K562 (cell line): ENCODE results near the gene PNMT.

ENCODE experiments used
- ATF3 ChIP-seq, 2 experiments: fragments of 450-650 bp in 1 of 2; sonication (generic) in 1 of 2; formaldehyde crosslinking in 1 of 2; IDR thresholded peaks in 1 of 2; conservative IDR thresholded peaks in 1 of 2; 2 replicates each; pipeline versions ENCODE4 v1.6.1 to v1.8.1; 2016 to 2023; ENCODE audit warnings: mild to moderate bottlenecking in 2 of 2, moderate library complexity in 2 of 2, inconsistent platforms in 1 of 2, missing genetic modification reagents in 1 of 2
- CHD1 ChIP-seq: fragments of 200-600 bp; sonication (generic); IDR thresholded peaks from one replicate; pipeline ENCODE4 v1.6.1; 2012; ENCODE audit warnings: mild to moderate bottlenecking, moderate library complexity, low read length, inconsistent platforms
- CHD2 ChIP-seq: IDR thresholded peaks from 2 replicates; pipeline ENCODE4 v1.6.1; 2011; ENCODE audit warnings: low read depth, low read length
- ELF4 ChIP-seq: fragments of 450-650 bp; formaldehyde crosslinking; IDR thresholded peaks from 2 replicates; pipeline ENCODE4 v1.4.0; 2022; ENCODE audit warnings: missing genetic modification characterization
- EWSR1 ChIP-seq: fragments of 450-650 bp; IDR thresholded peaks from 2 replicates; pipeline ENCODE4 v1.6.1; 2018; ENCODE audit warnings: borderline replicate concordance, mild to moderate bottlenecking, low read depth, moderate library complexity; ENCODE audit not compliant: partially characterized antibody
- HDAC1 ChIP-seq, 2 experiments: fragments of 450-650 bp; IDR thresholded peaks; 2 replicates each; pipeline ENCODE4 v1.6.1; 2016 to 2017; ENCODE audit warnings: inconsistent platforms in 1 of 2, mild to moderate bottlenecking in 1 of 2, moderate library complexity in 1 of 2
- HLTF ChIP-seq: fragments of 450-650 bp; IDR thresholded peaks from 2 replicates; pipeline ENCODE4 v1.6.1; 2016
- JUNB ChIP-seq: fragments of 450-650 bp; formaldehyde crosslinking; conservative IDR thresholded peaks from 2 replicates; pipeline ENCODE4 v1.4.0; 2020; ENCODE audit warnings: mild to moderate bottlenecking
- MNT ChIP-seq, 2 experiments: fragments of 450-650 bp; conservative IDR thresholded peaks; 2 replicates each; pipeline ENCODE4 v1.6.1; 2017; ENCODE audit warnings: mild to moderate bottlenecking in 2 of 2, moderate library complexity in 2 of 2
- POLR2A ChIP-seq: fragments of 450-650 bp; conservative IDR thresholded peaks from 2 replicates; pipeline ENCODE4 v1.6.1; 2016
- POLR2AphosphoS5 ChIP-seq: IDR thresholded peaks from 2 replicates; pipeline ENCODE4 v1.6.1; 2011; ENCODE audit warnings: mild to moderate bottlenecking, low read depth, low read length, moderate library complexity; ENCODE audit not compliant: control insufficient read depth, insufficient read depth
- RFX5 ChIP-seq: IDR thresholded peaks from 2 replicates; pipeline ENCODE4 v1.6.1; 2011; ENCODE audit warnings: low read depth, mild to moderate bottlenecking, improper control_type of control experiment, low read length
- TF ChIP-seq, protein P1 (sequence below): fragments of 450-650 bp; IDR thresholded peaks from 2 replicates; pipeline ENCODE4 v1.7.1; 2018; ENCODE audit warnings: mild to moderate bottlenecking, low read depth; ENCODE audit not compliant: partially characterized antibody
- TF ChIP-seq, protein P2 (sequence below), 3 experiments: fragments of 200-800 bp in 1 of 3; sonication (Bioruptor generic) in 1 of 3; sonication (generic) in 1 of 3; formaldehyde crosslinking in 1 of 3; IDR thresholded peaks; 2 replicates each; pipeline versions ENCODE4 v1.6.1 to v1.8.0; 2016 to 2022; ENCODE audit warnings: mild to moderate bottlenecking in 2 of 3, missing compliant biosample characterization in 2 of 3, missing genetic modification characterization in 2 of 3, missing genetic modification reagents in 1 of 3

GRCh38 chr17:39677072-39677471 lies 8.8 kb downstream of the PNMT start:
- TF ChIP-seq POLR2AphosphoS5 = no peak
- TF ChIP-seq EWSR1 = no peak
- TF ChIP-seq, protein P1, sequence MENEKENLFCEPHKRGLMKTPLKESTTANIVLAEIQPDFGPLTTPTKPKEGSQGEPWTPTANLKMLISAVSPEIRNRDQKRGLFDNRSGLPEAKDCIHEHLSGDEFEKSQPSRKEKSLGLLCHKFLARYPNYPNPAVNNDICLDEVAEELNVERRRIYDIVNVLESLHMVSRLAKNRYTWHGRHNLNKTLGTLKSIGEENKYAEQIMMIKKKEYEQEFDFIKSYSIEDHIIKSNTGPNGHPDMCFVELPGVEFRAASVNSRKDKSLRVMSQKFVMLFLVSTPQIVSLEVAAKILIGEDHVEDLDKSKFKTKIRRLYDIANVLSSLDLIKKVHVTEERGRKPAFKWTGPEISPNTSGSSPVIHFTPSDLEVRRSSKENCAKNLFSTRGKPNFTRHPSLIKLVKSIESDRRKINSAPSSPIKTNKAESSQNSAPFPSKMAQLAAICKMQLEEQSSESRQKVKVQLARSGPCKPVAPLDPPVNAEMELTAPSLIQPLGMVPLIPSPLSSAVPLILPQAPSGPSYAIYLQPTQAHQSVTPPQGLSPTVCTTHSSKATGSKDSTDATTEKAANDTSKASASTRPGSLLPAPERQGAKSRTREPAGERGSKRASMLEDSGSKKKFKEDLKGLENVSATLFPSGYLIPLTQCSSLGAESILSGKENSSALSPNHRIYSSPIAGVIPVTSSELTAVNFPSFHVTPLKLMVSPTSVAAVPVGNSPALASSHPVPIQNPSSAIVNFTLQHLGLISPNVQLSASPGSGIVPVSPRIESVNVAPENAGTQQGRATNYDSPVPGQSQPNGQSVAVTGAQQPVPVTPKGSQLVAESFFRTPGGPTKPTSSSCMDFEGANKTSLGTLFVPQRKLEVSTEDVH = no peak
- TF ChIP-seq HLTF = no peak
- TF ChIP-seq JUNB = no peak
- no peak for TF ChIP-seq HDAC1 (IDR thresholded peaks at IDR 0.05)
- no peak for TF ChIP-seq POLR2A
- no peak for TF ChIP-seq ELF4 (CRISPR knock-in tag)
- no peak for TF ChIP-seq CHD1
- TF ChIP-seq MNT (conservative IDR thresholded peaks at IDR 0.05) = no peak
- no peak for TF ChIP-seq RFX5
- TF ChIP-seq CHD2 = no peak
- TF ChIP-seq, protein P2, sequence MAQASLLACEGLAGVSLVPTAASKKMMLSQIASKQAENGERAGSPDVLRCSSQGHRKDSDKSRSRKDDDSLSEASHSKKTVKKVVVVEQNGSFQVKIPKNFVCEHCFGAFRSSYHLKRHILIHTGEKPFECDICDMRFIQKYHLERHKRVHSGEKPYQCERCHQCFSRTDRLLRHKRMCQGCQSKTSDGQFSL (CRISPR knock-in tag; IDR thresholded peaks at IDR 0.05) = no peak
- TF ChIP-seq, protein P2 (tag; IDR thresholded peaks at IDR 0.05) = no peak
- TF ChIP-seq ATF3 (IDR thresholded peaks at IDR 0.05) = no peak
- no peak for TF ChIP-seq ATF3 (CRISPR knock-in tag; conservative IDR thresholded peaks at IDR 0.05)
